BJ (cell line): ENCODE results near the gene HSPA1L. TPM values are rescaled to one million over a fixed set of nuclear protein-coding genes. Genes with fewer than 3 reads are reported as not detected.
"Not testable (repeated sequence)": the region's sequence is repeated elsewhere in the genome, so short reads cannot be mapped to it uniquely, and the experiment has no call there.

Experiments used
- CTCF ChIA-PET: fragments of 350-600 bp; formaldehyde crosslinking; extraction: SDS; loops from one replicate; lab custom pipeline; 2021; ENCODE audit warnings: antibody characterized with exemption, inconsistent platforms; lab: Yijun Ruan, JAX
- POLR2A ChIA-PET: fragments of 300-600 bp; sonication (Branson Sonifier 250); formaldehyde crosslinking; extraction: SDS; loops from one replicate; lab custom pipeline; 2021; ENCODE audit warnings: antibody characterized with exemption; lab: Charles Lee
- DNase-seq: peaks from one replicate; pipeline ENCODE4 v3.0.0-alpha.2; 2011; ENCODE audit warnings: low read depth
- H3K27me3 ChIP-seq: 2 replicates; pipeline ENCODE4 v1.6.0; 2011; ENCODE audit warnings: low read length; ENCODE audit not compliant: control insufficient read depth, insufficient read depth
- H3K36me3 ChIP-seq: 2 replicates; pipeline ENCODE4 v1.5.1; 2011; ENCODE audit warnings: low read length; ENCODE audit not compliant: control insufficient read depth, insufficient read depth
- H3K4me3 ChIP-seq: 2 replicates; pipeline ENCODE4 v1.5.1; 2011; ENCODE audit warnings: low read depth, mild to moderate bottlenecking, control low read depth, low read length
- polyA plus RNA-seq: library from polyadenylated mRNA; depleted of rRNA; stranded (reverse); fragments of >200 nt; gene quantifications from 2 replicates; pipeline ENCODE4 v1.2.3, GENCODE V29; 2011
- TF ChIP-seq, protein P1 (sequence below): IDR thresholded peaks from 2 replicates; pipeline ENCODE4 v1.5.1; 2011; ENCODE audit warnings: low read depth, mild to moderate bottlenecking, control low read depth, inconsistent platforms, low read length, moderate library complexity; ENCODE audit not compliant: insufficient read depth

Gene HSPA1L
- polyA plus RNA-seq, 1 experiment, result 0.90 TPM

DNA sequence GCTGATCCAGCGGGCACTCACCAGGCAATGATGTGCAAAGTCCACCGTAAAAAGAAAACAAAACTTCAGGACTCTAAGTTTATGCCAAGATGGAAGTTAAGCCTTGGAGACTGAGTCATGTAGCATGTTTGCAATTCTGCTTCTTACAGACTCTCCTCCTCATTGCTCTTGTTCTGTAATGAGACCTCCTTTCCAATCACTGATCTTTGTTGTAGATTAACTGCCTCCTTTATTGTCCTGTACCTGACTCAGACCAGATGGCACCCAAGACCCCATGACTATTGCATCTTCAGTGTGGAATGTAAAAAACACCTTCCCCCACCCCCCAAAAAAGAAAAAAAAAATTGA is 36.4 kb upstream of the HSPA1L start:
- Histone ChIP-seq H3K27me3 (no peaks in the 10 kb centered on the region), H3K4me3 (no peak overlapping the region), H3K36me3 (no peaks in the 10 kb centered on the region)
- POLR2A ChIA-PET, result no interaction called here
- no peak for DNase-seq
- TF ChIP-seq, protein P1, sequence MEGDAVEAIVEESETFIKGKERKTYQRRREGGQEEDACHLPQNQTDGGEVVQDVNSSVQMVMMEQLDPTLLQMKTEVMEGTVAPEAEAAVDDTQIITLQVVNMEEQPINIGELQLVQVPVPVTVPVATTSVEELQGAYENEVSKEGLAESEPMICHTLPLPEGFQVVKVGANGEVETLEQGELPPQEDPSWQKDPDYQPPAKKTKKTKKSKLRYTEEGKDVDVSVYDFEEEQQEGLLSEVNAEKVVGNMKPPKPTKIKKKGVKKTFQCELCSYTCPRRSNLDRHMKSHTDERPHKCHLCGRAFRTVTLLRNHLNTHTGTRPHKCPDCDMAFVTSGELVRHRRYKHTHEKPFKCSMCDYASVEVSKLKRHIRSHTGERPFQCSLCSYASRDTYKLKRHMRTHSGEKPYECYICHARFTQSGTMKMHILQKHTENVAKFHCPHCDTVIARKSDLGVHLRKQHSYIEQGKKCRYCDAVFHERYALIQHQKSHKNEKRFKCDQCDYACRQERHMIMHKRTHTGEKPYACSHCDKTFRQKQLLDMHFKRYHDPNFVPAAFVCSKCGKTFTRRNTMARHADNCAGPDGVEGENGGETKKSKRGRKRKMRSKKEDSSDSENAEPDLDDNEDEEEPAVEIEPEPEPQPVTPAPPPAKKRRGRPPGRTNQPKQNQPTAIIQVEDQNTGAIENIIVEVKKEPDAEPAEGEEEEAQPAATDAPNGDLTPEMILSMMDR, result no peak
- CTCF ChIA-PET, result no interaction called here

DNA sequence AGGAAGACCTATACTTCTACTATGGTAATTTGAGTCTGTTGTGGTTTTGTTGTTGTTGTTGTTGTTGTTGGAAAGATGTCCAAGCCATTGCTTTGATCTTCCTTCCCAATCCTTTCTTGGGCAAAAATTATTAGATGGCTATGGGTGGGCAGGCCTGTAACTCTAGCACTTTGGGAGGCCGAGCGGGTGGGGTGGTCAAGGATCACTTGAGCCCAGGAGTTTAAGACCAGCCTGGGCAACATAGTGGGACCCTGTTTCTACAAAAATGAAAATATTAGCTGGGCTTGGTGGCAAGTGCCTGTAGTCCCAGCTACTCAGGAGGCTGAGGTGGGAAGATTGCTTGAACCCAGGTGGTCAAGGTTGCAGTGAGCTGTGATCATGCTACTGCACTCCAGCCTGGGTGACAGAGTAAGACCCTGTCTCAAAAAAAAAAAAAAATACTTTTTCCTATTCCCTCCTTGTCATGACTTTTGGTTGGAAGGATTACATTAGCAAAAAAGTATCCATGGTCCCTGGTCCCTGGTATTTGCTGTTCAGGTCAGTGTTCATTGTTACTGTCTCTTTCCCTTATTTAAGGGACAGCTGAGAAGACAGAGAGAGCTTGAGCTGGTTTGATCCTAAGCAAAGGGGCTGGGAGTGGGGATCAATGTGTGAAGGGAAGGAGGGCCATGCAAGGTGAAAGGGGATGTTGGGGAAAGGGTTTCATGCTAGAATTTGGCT is 35.8 kb upstream of the HSPA1L start:
- Histone ChIP-seq H3K4me3 (no peak overlapping the region), H3K27me3 (no peaks in the 10 kb centered on the region), H3K36me3 (no peaks in the 10 kb centered on the region)
- TF ChIP-seq, protein P1, result no peak
- POLR2A ChIA-PET, result no interaction called here
- DNase-seq, result no peak
- CTCF ChIA-PET, result no interaction called here

DNA sequence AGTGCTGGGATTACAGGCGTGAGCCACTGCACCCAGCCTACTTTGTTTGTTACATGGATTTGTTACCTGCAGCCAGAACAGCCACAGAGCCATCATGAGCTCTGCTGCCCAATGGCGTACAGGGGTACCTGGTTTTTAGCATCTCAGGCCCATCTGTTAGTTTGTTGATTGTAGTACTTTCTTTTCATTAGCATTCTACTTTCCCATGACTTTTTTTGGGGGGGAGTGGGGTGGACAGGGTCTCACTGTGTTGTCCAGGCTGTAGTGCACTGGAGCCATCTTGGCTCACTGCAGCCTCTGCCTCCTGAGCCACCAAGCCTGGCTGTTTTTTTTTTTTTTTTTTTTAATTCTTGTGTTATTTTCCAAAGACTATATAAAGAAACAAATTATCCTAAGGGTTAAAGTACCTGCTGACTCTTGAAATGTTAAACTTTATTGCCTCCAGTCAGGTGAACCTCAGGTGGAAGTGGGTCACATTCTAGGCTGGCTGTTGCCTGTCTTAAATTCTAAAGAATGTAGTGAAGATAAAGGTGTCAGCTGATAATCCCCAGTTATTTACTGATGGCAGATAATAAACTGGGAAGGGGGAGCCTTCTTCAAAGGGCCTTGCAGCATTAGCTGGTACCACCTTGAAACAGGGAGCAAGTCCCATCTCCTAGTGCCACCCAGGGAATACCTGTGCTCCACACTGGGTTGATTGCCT is 32.3 kb upstream of the HSPA1L start:
- ChIA-PET CTCF (interaction anchor here (0.9 kb wide), 1 partner anchor 12 kb away, joined by 3 read pairs; no protein-coding TSS in a partner anchor), POLR2A (interaction anchor here (0.6 kb wide), 1 partner anchor 10 kb away, joined by 3 read pairs; no protein-coding TSS in a partner anchor)
- Histone ChIP-seq H3K36me3 (peaks cover 2% of the 10 kb centered on the region; the same call in 1 of the 2 replicates), H3K27me3 (no peaks in the 10 kb centered on the region), H3K4me3 (no peak overlapping the region)
- TF ChIP-seq, protein P1, result no peak
- DNase-seq, result no peak

DNA sequence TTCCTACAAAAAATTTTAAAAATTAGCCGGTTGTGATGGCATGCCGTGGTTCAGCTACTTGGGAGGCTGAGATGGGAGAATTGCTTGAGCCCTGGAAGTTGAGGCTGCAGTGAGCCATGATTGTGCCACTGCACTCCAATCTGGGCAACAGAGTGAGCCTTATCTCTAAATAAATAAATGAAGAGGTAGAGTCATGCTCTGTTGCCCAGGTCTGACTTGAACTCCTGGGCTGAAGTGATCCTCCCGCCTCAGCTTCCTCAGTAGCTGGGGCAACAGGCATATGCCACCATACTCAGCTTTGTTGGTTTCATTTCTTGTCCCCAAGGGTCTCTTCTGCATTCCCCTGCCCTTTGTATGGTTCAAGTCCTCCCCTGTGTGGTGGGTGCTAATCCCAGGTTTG is 29.4 kb upstream of the HSPA1L start:
- Histone ChIP-seq H3K36me3 (peaks cover 6% of the 10 kb centered on the region), H3K27me3 (no peaks in the 10 kb centered on the region), H3K4me3 (no peak overlapping the region)
- ChIA-PET CTCF (no interaction called here), POLR2A (interaction anchor here (0.6 kb wide), 1 partner anchor 57 kb away, joined by 19 read pairs; the partner anchor contains the start of gene ZBTB12)
- TF ChIP-seq, protein P1, result no peak
- no peak for DNase-seq

DNA sequence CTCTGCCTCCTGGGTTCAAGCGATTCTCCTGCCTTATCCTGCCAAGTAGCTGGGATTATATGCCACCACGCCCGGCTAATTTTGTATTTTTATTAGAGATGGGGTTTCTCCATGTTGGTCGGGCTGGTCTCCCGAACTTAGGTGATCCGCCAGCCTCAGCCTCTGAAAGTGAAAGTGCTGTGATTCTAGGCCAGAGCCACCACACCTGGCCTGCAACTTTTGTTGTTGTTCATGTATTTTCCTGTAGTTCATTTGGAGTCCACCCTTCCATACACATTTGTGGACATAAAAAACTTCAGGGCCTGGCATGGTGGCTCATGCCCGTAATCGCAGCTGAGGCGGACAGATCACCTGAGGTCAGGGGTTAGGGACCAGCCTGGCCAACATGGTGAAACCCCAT is 27.0 kb upstream of the HSPA1L start:
- Histone ChIP-seq H3K36me3 (peaks cover 13% of the 10 kb centered on the region), H3K4me3 (no peak overlapping the region), H3K27me3 (no peaks in the 10 kb centered on the region)
- ChIA-PET POLR2A (no interaction called here), CTCF (no interaction called here)
- TF ChIP-seq, protein P1, result no peak
- no peak for DNase-seq

DNA sequence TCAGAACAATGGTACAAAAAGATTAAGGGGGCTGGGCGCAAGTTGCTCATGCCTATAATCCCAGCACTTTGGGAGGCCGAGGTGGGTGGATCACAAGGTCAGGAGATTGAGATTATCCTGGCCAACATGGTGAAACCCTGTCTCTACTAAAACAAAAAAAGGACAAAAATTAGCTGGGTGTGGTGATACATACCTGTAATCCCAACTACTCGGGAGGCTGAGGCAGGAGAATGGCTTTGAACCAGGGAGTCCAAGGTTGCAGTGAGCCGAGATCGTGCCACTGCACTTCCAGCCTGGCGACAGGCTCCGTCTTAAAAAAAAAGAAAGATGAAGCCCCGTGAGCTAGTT is 24.7 kb upstream of the HSPA1L start:
- H3K36me3 ChIP-seq, result peaks cover 13% of the 10 kb centered on the region
- POLR2A ChIA-PET, H3K4me3 ChIP-seq: not testable (repeated sequence)

More for the DNA sequence above, 24.7 kb upstream of the HSPA1L start:
- CTCF ChIA-PET, result interaction anchor here (0.6 to 0.8 kb wide), 4 partner anchors 26 to 120 kb away, joined by 3 read pairs; partner anchors contain the start of gene DDAH2
- not testable (repeated sequence) for DNase-seq, H3K27me3 ChIP-seq
